Esophagus squamous epithelium (tissue), 5 donors: Measurements from ENCODE around the gene VAT1. TPM values are rescaled to one million over a fixed set of nuclear protein-coding genes. Genes with fewer than 3 reads are reported as not detected.
"Not testable (repeated sequence)": the region's sequence is repeated elsewhere in the genome, so short reads cannot be mapped to it uniquely, and the experiment has no call there.

Source experiments
- DNase-seq: peaks from one replicate; lab custom pipeline; 2025; lab: John Stamatoyannopoulos, UW
- H3K27ac ChIP-seq, 4 donors: fragments of 200-600 bp; sonication (generic); one replicate each; pipeline ENCODE4 v1.5.1; 2016 to 2019; ENCODE audit warnings: mild to moderate bottlenecking in 1 of 4
- H3K27me3 ChIP-seq, 4 donors: fragments of 200-600 bp; sonication (generic); 1 replicate in 3 of 4; 2 replicates in 1 of 4; pipeline versions ENCODE4 v1.5.1 to v1.6.0; 2017 to 2021; ENCODE audit warnings: antibody characterized with exemption in 1 of 4
- H3K36me3 ChIP-seq, 3 donors: fragments of 200-600 bp; sonication (generic); one replicate each; pipeline ENCODE4 v1.5.1; 2016 to 2019
- H3K4me1 ChIP-seq, 3 donors: fragments of 200-600 bp; sonication (generic); one replicate each; pipeline ENCODE4 v1.5.1; 2017 to 2019
- H3K4me3 ChIP-seq, 4 donors: fragments of 200-600 bp; sonication (generic); 1 replicate in 3 of 4; 2 replicates in 1 of 4; pipeline ENCODE4 v1.5.1; 2016 to 2019; ENCODE audit warnings: mild to moderate bottlenecking in 2 of 4, moderate library complexity in 1 of 4
- H3K9me3 ChIP-seq, 3 donors: fragments of 200-600 bp; sonication (generic); one replicate each; pipeline ENCODE4 v1.5.1; 2016 to 2019
- CTCF ChIP-seq, 6 experiments: fragments of 450-650 bp in 4 of 6; fragments of 200-600 bp in 2 of 6; sonication (generic) in 2 of 6; IDR thresholded peaks; one replicate each; pipeline ENCODE4 v1.5.1; 2016 to 2019; ENCODE audit warnings: antibody characterized with exemption in 6 of 6, mild to moderate bottlenecking in 4 of 6, moderate library complexity in 4 of 6
- POLR2A ChIP-seq, 4 donors: fragments of 450-650 bp; IDR thresholded peaks; one replicate each; pipeline ENCODE4 v1.6.1; 2017; ENCODE audit warnings: antibody characterized with exemption in 4 of 4, mild to moderate bottlenecking in 4 of 4, moderate library complexity in 3 of 4
- WGBS, 2 donors: methylation state at CpG; one replicate each; pipeline ENCODE4 v1.1.5; 2018; 5-methylcytosine and 5-hydroxymethylcytosine counted together
- intact Hi-C: fragments of 100-400 bp; cut with DNase I; formaldehyde crosslinking; loops from one replicate; pipeline ENCODE4 v1.15.0; 2022
- total RNA-seq, 4 donors: library from RNA; depleted of rRNA; stranded (reverse); fragments of >200 nt; gene quantifications; one replicate each; pipeline ENCODE4 v1.1.0, GENCODE V29; 2016
- donor health status: DM: yes; HTN: yes; CAD: no.

The VAT1 gene
- total RNA-seq, 4 donors from 2014 or later, result 50.5 to 154 (median 110) TPM

- DNase-seq, result peak; percentile 54
- H3K36me3 ChIP-seq, result peaks cover 0 to 7% (median 4%) of the 10 kb centered on the region in 3 donors
- H3K9me3 ChIP-seq, result no peaks in the 10 kb centered on the region
- peaks cover 9 to 49% (median 19%) of the 10 kb centered on the region in 3 donors for H3K4me1 ChIP-seq
- H3K27me3 ChIP-seq, result no peaks in the 10 kb centered on the region
- TF ChIP-seq POLR2A (IDR thresholded peaks at IDR 0.05), result peak in 1 of 4 donors; percentile 61
- TF ChIP-seq CTCF (IDR thresholded peaks at IDR 0.05), result no peak
- peak within 1 kb of the TSS; percentile 82 to 95 (median 87) for H3K27ac ChIP-seq
- intact Hi-C loops, result no loop called here
- WGBS, 2 donors, result 0% methylated on average over 5 to 21 of the region's 39 CpGs
- H3K4me3 ChIP-seq, result peak within 1 kb of the TSS; percentile 70 to 97 (median 88)
Observed at GRCh38 chr17:42980274-42980765, 41.9 kb downstream of the VAT1 start, which contains the start of gene RUNDC1. RUNDC1 (plus strand) TSS chr17:42980565; CDS start chr17:42980577, 12 bp downstream.

GRCh38 chr17:42979511-42980273 is 42.5 kb downstream of the VAT1 start, which contains the start of gene PTGES3L:
PTGES3L (minus strand) TSS chr17:42980080; CDS start chr17:42980053, 27 bp downstream.
- peaks cover 9 to 45% (median 19%) of the 10 kb centered on the region in 3 donors for H3K4me1 ChIP-seq
- no peaks in the 10 kb centered on the region for H3K9me3 ChIP-seq
- peaks cover 0 to under 1% (median 0%) of the 10 kb centered on the region in 3 donors for H3K36me3 ChIP-seq
- H3K27me3 ChIP-seq, result no peaks in the 10 kb centered on the region
- H3K4me3 ChIP-seq, result peak within 1 kb of the TSS; percentile 70 to 97 (median 88)
- DNase-seq, result no peak
- TF ChIP-seq CTCF (IDR thresholded peaks at IDR 0.05) (no peak), POLR2A (IDR thresholded peaks at IDR 0.05) (no peak)
- WGBS, 2 donors, result 38 to 71% methylated on average over 11 to 16 of the region's 21 CpGs
- intact Hi-C loops, result no loop called here
- H3K27ac ChIP-seq, result peak within 1 kb of the TSS; percentile 82 to 95 (median 87)

GRCh38 chr17:42975701-42976100 is 46.5 kb downstream of the VAT1 start:
- 87 to 90% methylated on average over 13 to 16 of the region's 16 CpGs for WGBS, 2 donors
- H3K27ac ChIP-seq, H3K36me3 ChIP-seq, H3K9me3 ChIP-seq, intact Hi-C loops, H3K4me3 ChIP-seq, H3K27me3 ChIP-seq, DNase-seq: not testable (repeated sequence)
- H3K4me1 ChIP-seq, result peaks cover 3 to 13% (median 8%) of the 10 kb centered on the region in 3 donors

GRCh38 chr17:42975265-42975664 is 46.9 kb downstream of the VAT1 start:
- intact Hi-C loops, result no loop called here
- H3K27ac ChIP-seq, result no peak overlapping the region
- no peak for DNase-seq
- TF ChIP-seq POLR2A (IDR thresholded peaks at IDR 0.05) (no peak), CTCF (IDR thresholded peaks at IDR 0.05) (no peak)
- no peaks in the 10 kb centered on the region for H3K9me3 ChIP-seq
- peaks cover 3 to 13% (median 8%) of the 10 kb centered on the region in 3 donors for H3K4me1 ChIP-seq
- H3K36me3 ChIP-seq, result no peaks in the 10 kb centered on the region
- no peak overlapping the region for H3K4me3 ChIP-seq
- H3K27me3 ChIP-seq, result no peaks in the 10 kb centered on the region
- WGBS, 2 donors, result 41 to 42% methylated on average over 2 of the region's 2 CpGs

GRCh38 chr17:42973323-42973722 is 48.9 kb downstream of the VAT1 start:
- H3K9me3 ChIP-seq, DNase-seq, H3K27ac ChIP-seq, H3K4me1 ChIP-seq, H3K27me3 ChIP-seq, intact Hi-C loops, H3K36me3 ChIP-seq, H3K4me3 ChIP-seq: not testable (repeated sequence)
- WGBS, 2 donors, result no CpG with 5 or more reads among the region's 18 CpGs

GRCh38 chr17:42971589-42971988 is 50.6 kb downstream of the VAT1 start:
- intact Hi-C loops, result no loop called here
- Histone ChIP-seq H3K27ac (no peak overlapping the region), H3K27me3 (no peaks in the 10 kb centered on the region), H3K4me1 (no peaks in the 10 kb centered on the region), H3K4me3 (no peak overlapping the region), H3K36me3 (no peaks in the 10 kb centered on the region), H3K9me3 (no peaks in the 10 kb centered on the region)
- DNase-seq, result no peak
- 78% methylated on average over 5 of the region's 5 CpGs; no CpG with 5 or more reads in 1 of the 2 donors for WGBS, 2 donors
- no peak for TF ChIP-seq POLR2A (IDR thresholded peaks at IDR 0.05)
- TF ChIP-seq CTCF (IDR thresholded peaks at IDR 0.05), result no peak
